Astrocyte of the cerebellum (primary cell): Measurements from ENCODE around the gene NINJ1.

Source experiments
- DNase-seq: peaks from one replicate; pipeline ENCODE4 v3.0.0-alpha.2; 2011; ENCODE audit warnings: low read depth
- H3K4me3 ChIP-seq: 2 replicates; pipeline ENCODE4 v1.5.1; 2011; ENCODE audit warnings: mild to moderate bottlenecking, low read depth, low read length, moderate library complexity
- CTCF ChIP-seq: IDR thresholded peaks from 2 replicates; pipeline ENCODE4 v1.5.1; 2012; ENCODE audit warnings: low read length, low read depth, moderate library complexity, mild to moderate bottlenecking; ENCODE audit errors: missing control alignments
- in situ Hi-C: cut with HindIII; loops from 2 replicates; pipeline ENCODE4 v1.10.0; 2017; ENCODE audit warnings: low sequenced_read_pairs

Gene NINJ1

GRCh38 chr9:93169444-93169843, 35.4 kb upstream of the NINJ1 start:
- no peak for DNase-seq
- in situ Hi-C loops, result no loop called here
- no peak for TF ChIP-seq CTCF
- no peak overlapping the region for H3K4me3 ChIP-seq

- TF ChIP-seq CTCF, result no peak
- no peak for DNase-seq
- no peak overlapping the region for H3K4me3 ChIP-seq
- in situ Hi-C loops, result no loop called here
These were observed 34.5 kb upstream of the NINJ1 start for GRCh38 chr9:93168581-93168980.

GRCh38 chr9:93167838-93168237, 33.8 kb upstream of the NINJ1 start:
- no peak for DNase-seq
- no peak overlapping the region for H3K4me3 ChIP-seq
- TF ChIP-seq CTCF, result no peak
- in situ Hi-C loops, result no loop called here

- TF ChIP-seq CTCF, result no peak
- no peak overlapping the region for H3K4me3 ChIP-seq
- DNase-seq, result no peak
- in situ Hi-C loops, result no loop called here
These were observed 33.1 kb upstream of the NINJ1 start for GRCh38 chr9:93167185-93167584.

GRCh38 chr9:93166699-93167098, 32.6 kb upstream of the NINJ1 start:
- in situ Hi-C loops, result no loop called here
- TF ChIP-seq CTCF, result no peak
- no peak overlapping the region for H3K4me3 ChIP-seq
- no peak for DNase-seq

- TF ChIP-seq CTCF, result no peak
- no peak overlapping the region for H3K4me3 ChIP-seq
- DNase-seq, result no peak
- in situ Hi-C loops, result no loop called here
These were observed 30.0 kb upstream of the NINJ1 start for GRCh38 chr9:93164085-93164484.
